ENCODE measurements around the gene ZNG1B. TPM values are rescaled to one million over a fixed set of nuclear protein-coding genes. Genes with fewer than 3 reads are reported as not detected.
"Not testable (repeated sequence)": the region's sequence is repeated elsewhere in the genome, so short reads cannot be mapped to it uniquely, and the experiment has no call there.

ZNG1B gene
- total and polyA plus RNA-seq, 9 of the 15 experiments (the other 6 are each of a cell fraction or from before 2014, with no cell fraction given) = 37.4 to 108 (median 45.0) TPM

DNA sequence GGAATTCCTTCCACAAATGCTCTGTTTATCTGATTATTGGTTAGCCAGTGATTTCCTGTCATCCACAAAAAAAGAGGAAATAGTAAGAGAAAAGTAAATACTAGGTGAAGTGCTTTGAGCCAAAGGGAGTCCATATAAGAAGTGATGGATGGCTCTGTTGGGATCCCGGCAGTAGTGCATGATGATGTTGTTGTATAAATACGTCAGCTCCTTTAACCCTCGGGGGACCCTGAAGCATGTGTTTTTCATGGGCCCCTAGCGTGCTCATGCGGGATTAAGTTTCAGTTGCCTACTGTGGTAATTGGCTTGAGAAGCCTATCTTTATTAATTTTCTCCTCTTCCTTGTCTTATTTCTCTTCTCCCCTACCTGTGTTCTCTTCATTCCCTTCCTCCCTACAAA, 24.7 kb upstream of the ZNG1B start:
- WGBS (ENCODE audit: insufficient coverage, low coverage, missing lambda C conversion rate) = 12% methylated on average over 5 of the region's 5 CpGs
- POLR2A ChIA-PET; in situ Hi-C loops (cut with MboI); H3K9me3 ChIP-seq (replicated peaks; ENCODE audit: control insufficient read depth, insufficient read depth, low read depth, low read length); FAIRE-seq; H3K27ac ChIP-seq (ENCODE audit: extremely low read depth, low read depth, low read length); H3K4me2 ChIP-seq (ENCODE audit: insufficient read depth, low read length); H3K79me2 ChIP-seq (ENCODE audit: control insufficient read depth, insufficient read depth, low read length); H2AFZ ChIP-seq (ENCODE audit: low read depth, low read length); H3K4me3 ChIP-seq; H3K36me3 ChIP-seq (ENCODE audit: control insufficient read depth, insufficient read depth, low read length); H3K9ac ChIP-seq (ENCODE audit: insufficient read depth in 1 of 2, low read depth in 2 of 2, low read length in 2 of 2); CTCF ChIA-PET (ENCODE audit: low intra/inter-chr PET ratio); BruUV-seq (replicated peaks); H4K20me1 ChIP-seq (replicated peaks; ENCODE audit: control insufficient read depth, insufficient read depth, low read length); H3K9me1 ChIP-seq (ENCODE audit: control insufficient read depth, insufficient read depth, low read length); DNase-seq (ENCODE audit: extremely low read depth in 1 of 4, low spot score in 3 of 4); ATAC-seq; H3K27me3 ChIP-seq (ENCODE audit: control insufficient read depth in 2 of 2, insufficient read depth in 2 of 2, low read length in 2 of 2); intact Hi-C loops (cut with micrococcal nuclease); H3K4me1 ChIP-seq (replicated peaks in 1 of 2; ENCODE audit: control insufficient read depth in 2 of 2, insufficient read depth in 2 of 2, low read length in 2 of 2): not testable (repeated sequence)

DNA sequence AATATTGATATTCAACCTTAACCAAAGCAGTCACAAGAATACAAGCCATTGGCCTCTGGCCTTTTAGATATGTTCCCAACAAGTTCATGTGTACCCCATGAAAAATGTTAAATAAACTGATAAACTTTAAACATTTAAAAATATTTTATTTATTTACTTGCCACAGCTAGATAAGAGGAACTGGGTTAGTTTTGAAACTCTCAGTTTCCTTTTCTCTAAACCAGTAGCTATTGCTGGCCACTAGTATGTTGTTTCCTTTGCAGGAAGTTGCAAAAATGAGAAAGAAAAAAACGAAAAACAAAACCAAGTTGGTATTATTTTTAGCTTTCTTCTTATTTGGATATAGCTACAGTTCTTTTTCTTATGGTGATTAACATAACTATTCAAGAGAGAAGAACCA, 5.7 kb upstream of the ZNG1B start:
- H3K9me3 ChIP-seq (replicated peaks; ENCODE audit: control insufficient read depth, insufficient read depth, low read depth, low read length); H4K20me1 ChIP-seq (replicated peaks; ENCODE audit: control insufficient read depth, insufficient read depth, low read length); ATAC-seq; CTCF ChIA-PET (ENCODE audit: low intra/inter-chr PET ratio); H3K9me1 ChIP-seq (ENCODE audit: control insufficient read depth, insufficient read depth, low read length); H3K27me3 ChIP-seq (ENCODE audit: control insufficient read depth in 2 of 2, insufficient read depth in 2 of 2, low read length in 2 of 2); H3K9ac ChIP-seq (ENCODE audit: insufficient read depth in 1 of 2, low read depth in 2 of 2, low read length in 2 of 2); H2AFZ ChIP-seq (ENCODE audit: low read depth, low read length); POLR2A ChIA-PET; H3K79me2 ChIP-seq (ENCODE audit: control insufficient read depth, insufficient read depth, low read length); H3K4me2 ChIP-seq (ENCODE audit: insufficient read depth, low read length); DNase-seq (ENCODE audit: extremely low read depth in 1 of 4, low spot score in 3 of 4); intact Hi-C loops (cut with micrococcal nuclease); BruUV-seq (replicated peaks); H3K4me1 ChIP-seq (replicated peaks in 1 of 2; ENCODE audit: control insufficient read depth in 2 of 2, insufficient read depth in 2 of 2, low read length in 2 of 2); in situ Hi-C loops (cut with MboI); H3K4me3 ChIP-seq; H3K27ac ChIP-seq (ENCODE audit: extremely low read depth, low read depth, low read length); H3K36me3 ChIP-seq (ENCODE audit: control insufficient read depth, insufficient read depth, low read length); FAIRE-seq: not testable (repeated sequence)
- WGBS (ENCODE audit: insufficient coverage, low coverage, missing lambda C conversion rate) = no CpG with 5 or more reads among the region's 1 CpG
